Measurements from ENCODE around the gene ATL1.
"Not testable (repeated sequence)": the region's sequence is repeated elsewhere in the genome, so short reads cannot be mapped to it uniquely, and the experiment has no call there.

The ATL1 gene

DNA sequence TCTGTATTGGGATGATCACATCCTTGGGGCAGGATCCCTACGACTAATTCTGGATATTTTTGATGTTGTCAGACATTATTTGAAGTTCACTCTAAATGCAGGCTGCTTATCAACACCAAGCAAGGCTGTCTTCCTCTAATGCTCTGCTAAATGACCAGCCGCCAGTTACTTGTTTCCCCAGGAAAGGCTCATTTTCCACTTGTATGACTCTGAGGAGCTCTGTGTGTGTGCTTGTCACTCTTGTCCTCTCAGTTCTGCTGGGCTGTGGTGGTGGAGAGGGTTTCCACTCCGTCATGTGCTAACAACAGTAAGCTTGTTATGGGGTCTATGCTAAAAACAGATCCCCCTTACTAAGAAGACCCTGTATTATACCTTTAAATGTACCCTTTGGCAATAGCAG is 42.1 kb downstream of the ATL1 start:
- DNase-seq (ENCODE audit: low read depth, low spot score): no peak

DNA sequence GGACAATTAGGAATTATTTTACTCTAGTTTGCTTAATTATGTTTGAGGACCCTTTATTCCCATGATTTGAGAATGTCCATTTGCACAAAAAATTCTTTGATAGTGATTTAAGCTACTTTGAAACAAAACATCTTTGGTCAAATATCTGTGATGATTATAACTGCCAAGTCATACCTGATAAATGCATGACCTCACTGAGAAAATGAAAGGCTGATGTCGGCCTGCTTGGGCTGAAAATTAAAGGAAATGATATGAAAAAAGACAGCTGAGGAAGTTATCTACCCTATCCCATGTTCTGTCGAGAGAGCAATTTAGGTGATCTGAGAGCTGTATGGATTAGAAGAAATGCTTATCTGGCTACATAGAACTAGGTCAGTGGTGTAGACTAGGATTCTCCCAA is 43.6 kb downstream of the ATL1 start:
- no peak for DNase-seq (ENCODE audit: low read depth, low spot score)

DNA sequence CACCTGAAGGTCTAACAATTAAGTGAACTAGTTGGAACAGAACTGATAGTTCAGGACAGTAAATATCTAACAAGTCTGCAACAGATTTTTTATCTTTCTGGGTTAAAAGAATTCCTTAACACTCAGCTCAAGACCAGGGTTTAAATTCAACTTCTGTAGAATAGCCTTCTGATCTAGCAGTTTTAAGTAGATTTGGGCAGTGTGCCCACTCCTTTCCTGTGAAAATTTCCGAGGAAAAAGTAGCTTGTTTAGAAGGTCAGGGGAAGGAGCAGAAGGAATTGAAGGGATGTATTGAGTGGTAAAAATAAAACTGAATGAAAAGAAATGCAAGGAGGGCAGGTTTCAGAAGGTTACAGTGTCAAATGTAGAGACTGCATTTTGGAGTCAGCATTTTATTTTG is 45.8 kb downstream of the ATL1 start:
- DNase-seq (ENCODE audit: low read depth, low spot score): no peak

DNA sequence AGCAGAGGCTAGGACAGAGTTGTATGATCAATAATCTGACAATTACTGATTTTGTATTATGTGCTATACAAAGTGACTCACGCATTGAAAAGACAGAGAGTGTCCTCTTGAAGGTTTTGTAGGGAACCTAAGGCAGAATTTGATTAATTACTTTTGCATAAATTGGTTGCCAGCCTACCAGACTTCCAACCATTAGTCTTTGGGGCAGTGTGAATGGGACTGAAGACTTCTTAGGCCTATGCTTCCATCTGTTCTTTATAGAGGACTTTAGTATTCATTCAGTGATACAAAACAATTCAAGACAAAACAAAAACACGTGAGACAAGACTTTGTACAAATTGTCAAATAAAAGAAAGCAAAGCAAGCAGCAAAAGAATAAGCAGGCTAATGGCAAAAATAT is 46.5 kb downstream of the ATL1 start:
- no peak for DNase-seq (ENCODE audit: low read depth, low spot score)

DNA sequence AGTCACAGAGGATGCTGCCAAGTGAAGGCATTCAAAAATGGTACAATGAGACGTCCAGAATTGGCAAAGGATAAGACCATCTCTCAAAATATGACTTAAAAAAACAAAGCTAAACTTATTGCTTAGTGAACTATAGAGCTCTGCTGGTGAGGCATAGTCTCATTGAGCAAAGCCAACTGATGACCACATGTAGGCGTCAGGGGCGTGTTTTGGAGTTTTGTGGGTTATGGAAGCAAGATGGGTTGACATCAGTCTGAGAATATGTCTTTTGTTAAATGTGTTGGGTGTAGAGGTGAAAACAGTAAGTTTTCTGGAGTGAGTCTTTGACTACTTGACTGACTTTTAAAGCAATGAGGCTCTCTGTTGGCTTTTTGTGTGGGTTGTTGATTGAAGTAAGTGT is 47.2 kb downstream of the ATL1 start:
- no peak for DNase-seq (ENCODE audit: low read depth, low spot score)

DNA sequence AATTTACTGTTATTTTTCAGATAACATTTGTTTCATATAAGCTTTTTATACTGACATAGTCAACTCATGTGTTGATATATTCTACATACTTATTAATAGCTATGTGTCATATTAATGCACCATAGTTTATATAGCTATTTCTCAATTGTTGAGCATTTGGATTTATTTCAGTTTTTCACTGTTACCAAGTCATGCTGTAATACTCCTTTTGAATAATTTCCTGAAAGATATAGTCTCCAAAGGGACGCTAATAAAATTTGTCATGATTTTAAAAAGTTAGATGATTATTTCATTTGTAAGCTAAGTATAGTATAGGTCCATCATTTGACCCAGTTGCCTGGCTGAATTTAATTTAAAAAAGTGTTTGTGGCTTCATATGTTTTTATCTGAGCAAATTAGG is 47.8 kb downstream of the ATL1 start:
- DNase-seq (ENCODE audit: low read depth, low spot score): no peak

DNA sequence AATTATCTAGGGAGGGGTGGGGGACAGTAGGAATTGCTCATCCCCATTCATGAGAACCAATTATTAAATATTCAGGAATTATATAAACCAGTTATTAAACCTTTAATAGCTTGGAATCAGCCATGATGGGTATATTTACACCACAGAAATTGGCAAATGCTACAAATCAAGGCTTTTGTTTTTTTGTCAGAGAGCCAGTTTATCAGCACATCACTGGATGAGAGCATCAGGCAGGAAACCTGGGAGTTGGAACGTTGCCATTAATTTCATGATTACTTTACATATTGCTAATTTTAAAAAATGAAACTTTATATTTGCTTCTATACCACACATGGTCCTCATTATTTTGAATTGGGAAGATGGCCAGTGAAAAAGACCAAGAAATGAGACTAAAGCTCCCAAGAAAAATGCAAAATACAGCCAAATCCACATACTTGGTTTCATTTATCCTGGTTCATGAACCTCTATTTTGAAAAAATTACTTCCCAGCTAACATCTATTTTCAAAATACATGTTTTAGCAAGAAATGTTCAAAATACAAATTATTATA is 48.4 kb downstream of the ATL1 start:
- no peak for DNase-seq (ENCODE audit: low read depth, low spot score)

DNA sequence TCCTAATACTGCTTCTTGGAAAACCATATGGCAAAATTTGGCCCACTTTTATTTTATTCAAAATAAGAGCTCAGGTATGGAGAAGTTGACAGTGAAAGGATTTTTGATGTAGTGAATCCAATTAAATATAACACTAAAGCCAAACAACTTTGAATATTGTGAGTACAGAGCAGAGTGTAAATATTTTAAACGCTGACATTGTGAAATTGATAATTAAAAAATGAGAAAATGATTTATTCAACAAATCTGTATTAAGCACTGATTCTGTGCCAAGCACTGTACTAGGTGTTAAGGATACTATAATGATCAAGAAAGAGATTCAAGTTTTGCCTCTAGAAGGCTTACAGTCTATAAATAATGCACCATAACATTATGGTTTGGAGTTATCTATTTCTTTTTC is 50.5 kb downstream of the ATL1 start:
- DNase-seq (ENCODE audit: low read depth, low spot score): no peak

DNA sequence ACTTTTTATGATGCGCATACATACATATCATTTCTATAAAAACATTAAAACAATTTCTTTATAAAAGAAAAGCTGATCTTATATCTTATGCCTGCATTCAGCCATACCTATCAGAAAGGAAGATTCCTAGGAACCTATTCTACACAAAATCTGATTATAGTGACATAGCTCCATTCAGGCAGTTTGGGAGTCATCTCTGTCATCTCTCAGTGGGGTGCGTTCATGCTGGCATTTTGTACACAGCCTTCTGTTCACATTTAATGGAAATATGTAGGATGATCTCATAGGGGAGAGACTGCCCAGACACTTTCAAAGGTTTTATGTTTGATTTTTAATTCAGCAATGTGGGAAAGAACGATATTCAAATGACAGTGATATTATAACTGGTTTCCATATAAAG is 52.9 kb downstream of the ATL1 start:
- DNase-seq (ENCODE audit: low read depth, low spot score): no peak

DNA sequence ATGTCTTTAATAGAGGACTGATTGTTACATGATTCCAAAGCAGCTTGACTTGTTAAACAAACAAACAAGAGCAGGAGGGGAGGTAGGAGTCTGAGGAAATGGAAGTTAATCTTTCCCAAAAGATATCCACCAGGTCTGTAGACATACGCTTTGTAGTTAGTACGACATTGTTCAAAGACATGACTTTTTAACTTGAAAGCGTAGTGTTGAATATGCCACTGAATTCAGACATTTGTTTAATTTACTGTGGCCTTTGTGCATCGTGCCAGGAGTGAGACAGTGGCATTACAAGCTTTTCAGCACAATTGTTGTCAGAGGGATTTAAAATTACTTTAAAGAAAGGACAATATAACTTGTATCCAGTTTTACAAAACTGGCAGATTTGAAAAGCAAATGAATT is 55.1 kb downstream of the ATL1 start:
- no peak for DNase-seq (ENCODE audit: low read depth, low spot score)

DNA sequence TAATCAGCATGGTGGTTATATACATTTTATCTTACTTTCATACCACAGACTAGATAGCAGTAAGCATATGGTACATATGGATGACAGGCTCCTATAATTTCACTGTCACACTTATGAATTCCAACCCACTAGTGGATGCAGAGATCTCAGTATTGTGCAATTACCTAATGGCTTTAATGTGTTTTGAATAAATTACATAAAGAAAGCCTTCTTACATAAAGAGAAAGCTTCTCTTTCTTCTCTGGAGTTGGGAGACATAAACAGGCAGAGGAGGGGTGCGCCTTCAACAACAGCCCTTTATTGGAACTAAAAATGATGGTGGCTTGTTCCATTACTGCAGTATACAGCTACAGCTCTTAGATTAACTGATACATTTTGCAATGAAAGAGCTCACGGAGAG is 55.6 kb downstream of the ATL1 start:
- no peak for DNase-seq (ENCODE audit: low read depth, low spot score)

DNA sequence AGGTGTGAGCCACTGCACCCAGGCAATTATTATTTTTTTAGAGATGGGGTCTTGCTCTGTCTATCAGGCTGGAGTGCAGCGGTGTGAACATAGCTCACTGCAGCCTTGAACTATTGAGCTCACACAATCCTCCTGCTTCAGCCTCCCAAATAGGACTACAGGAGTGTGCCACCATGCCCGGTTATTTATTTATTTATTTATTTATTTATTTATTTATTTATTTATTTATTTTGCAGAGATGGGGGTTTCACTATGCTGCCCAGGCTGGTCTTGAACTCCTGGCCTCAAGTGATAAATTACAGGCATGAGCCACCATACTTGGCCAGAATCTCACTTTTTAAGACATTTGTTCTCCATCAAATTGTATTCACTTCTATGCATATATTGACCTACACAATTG is 56.3 kb downstream of the ATL1 start:
- DNase-seq (ENCODE audit: low read depth, low spot score): no peak

DNA sequence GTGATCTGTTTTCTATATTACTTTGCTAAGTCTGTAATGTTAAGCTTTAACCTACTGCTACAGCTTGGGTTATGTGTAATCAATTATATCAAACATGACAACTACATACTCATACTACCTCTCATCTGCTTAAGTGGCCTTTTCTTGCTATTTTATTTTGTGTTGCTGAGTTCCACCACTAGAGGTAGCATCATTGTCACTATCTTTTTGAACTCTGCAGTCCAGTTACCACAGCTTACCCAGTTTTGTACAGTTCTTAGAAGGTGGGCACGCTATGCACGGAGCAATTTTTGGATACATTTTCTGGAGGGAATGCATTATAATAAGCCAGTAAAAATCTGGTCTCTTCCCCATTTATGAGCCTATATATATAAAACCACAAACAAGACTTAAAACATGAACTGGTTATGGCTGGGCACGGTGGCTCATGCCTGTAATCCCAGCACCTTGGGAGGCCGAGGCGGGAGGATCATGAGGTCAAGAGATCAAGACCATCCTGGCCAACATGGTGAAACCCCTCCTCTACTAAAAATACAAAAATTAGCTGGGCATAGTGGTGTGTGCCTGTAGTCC is 59.7 kb downstream of the ATL1 start:
- DNase-seq (ENCODE audit: low read depth, low spot score): peak; percentile 4

DNA sequence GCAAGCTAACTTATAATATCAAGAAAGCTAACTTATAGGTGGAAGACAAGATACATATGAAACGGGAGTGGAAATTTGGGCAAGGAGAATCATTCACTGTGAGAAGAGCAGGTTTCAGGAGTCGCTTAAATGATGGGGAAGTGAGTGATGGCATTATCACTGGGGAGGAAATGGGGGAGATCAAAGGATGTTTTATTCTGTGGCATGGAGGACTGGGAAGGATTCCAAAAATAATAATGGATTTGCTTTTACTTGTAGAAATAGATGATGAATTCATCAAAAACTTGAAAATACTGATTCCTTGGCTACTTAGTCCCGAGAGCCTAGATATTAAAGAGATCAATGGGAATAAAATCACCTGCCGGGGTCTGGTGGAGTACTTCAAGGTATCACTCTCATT is 60.4 kb downstream of the ATL1 start:
- DNase-seq (ENCODE audit: low read depth, low spot score): no peak

DNA sequence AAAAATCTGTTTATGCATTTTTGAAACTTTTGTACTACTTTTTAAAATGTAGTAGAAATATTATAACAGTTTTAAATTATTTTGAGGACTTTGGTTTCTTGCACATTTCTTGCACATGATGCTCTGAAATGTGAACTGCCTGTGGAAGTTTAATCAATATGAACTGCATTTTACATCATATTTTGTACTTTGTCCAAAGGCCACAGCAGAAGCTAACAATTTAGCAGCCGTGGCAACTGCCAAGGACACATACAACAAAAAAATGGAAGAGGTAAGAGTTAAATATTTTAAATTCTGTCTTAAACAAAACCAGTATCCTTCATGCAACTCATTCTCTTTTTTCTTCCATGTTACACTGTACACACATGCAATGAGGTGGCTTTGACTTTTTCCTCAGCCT is 63.0 kb downstream of the ATL1 start:
- no peak for DNase-seq (ENCODE audit: low read depth, low spot score)

DNA sequence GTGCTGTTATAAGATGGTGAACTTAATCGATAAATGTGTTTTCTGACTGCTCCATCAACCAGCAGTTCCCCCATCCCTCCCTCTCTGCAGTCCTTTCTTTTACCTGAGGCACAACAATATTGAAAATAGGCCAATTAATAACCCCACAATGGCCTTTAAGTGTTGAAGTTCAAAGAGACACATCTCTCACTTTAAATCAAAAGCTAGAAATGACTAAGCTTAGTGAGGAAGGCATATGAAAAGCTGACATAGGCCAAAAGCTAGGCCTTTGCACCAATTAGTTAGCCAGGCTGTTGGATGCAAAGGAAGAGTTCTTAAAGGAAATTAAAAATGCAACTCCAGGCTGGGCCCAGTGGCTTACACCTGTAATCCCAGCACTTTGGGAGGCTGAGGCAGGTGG is 64.5 kb downstream of the ATL1 start:
- no peak for DNase-seq (ENCODE audit: low read depth, low spot score)

DNA sequence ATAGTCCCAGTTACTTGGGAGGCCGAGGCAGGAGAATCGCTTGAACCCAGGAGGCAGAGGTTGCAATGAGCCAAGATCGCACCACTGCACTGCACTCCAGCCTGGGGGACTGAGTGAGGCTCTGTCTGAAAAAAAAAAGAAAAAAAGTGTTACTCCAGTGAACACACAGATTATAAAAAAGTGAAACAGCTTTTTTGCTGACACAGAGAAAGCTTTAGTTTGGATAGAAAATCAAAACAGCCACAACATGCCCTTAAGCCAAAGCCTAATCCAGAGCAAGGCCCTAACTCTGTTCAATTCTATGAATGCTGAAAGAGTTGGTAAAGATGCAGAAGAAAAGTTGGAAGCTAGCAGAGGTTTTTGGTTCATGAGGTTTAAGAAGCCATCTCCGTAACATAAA is 65.0 kb downstream of the ATL1 start:
- not testable (repeated sequence) for DNase-seq (ENCODE audit: low read depth, low spot score)

DNA sequence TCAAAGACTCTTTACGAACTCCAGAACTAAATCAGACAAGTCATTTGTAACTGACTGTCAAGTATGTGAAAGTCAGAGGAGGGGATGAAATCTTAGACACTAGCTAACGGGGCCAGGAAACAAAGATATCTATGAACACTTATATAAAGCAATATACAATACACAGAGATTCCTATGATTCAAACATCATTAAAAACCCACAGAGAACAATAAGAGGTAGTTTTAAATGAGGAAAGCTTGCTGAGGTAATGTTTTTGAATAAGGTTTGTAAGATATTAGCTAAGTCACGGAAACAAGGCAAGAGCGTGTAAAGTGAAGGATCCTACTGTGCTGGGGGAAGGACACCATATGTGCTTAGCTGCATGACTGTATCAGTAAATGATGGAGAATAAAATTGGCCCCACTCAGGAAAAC is 71.5 kb downstream of the ATL1 start:
- no peak for DNase-seq (ENCODE audit: low read depth, low spot score)

DNA sequence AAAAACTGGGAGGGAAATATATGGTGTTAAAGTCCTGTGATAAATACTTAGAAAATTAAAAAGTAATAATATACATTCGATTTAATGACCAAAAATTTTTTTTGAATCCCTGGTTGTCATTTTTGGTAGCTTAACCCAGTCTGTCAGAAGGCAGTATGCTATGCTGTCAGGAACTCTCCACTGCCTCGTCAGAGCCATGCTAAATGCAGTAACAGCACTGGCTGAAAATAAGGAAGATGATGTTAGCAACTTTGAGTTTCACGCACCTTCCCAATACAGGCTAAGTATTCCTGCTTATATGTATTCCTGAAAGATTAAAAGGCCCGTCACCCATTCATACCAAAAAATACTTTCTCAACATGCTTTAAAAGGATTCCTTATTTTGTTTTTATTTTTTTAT is 74.0 kb downstream of the ATL1 start:
- DNase-seq (ENCODE audit: low read depth, low spot score): no peak

DNA sequence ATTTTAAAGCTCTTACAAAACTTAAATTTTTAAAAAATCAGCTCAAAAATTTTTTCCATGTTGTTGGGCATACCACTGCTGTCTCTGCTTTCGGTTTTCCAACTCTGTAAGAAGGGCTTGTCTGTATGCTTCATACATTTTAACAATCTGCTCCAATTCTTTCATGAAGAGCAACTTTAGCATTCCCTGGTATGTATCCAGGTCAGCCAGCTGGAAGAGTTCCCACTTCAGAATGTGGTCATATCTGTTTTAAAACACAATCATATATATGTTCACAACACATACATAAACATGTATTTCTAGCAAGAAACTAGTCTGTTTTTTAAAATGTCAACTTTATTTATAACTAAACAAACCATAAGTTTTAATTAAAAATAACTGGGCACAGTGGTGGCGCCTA is 75.2 kb downstream of the ATL1 start:
- no peak for DNase-seq (ENCODE audit: low read depth, low spot score)

DNA sequence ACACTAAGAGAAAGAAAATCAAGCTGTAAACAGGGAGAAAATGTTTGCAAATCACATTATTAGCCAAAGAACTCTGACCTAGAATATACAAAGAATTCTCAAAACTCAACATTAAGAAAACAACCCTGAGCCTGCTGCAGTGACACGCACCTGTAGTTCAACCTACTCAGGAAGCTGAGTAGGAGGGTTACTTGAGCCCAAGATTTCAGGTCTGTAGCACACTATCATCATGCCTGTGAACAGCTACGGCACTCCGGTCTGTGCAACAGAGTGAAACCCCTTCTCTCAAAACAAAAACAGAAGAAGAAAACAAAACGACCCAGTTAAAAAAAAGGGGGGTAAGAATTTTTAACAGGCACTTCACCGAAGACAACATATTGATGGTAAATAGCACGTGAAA is 87.3 kb downstream of the ATL1 start:
- DNase-seq (ENCODE audit: low read depth, low spot score): no peak

DNA sequence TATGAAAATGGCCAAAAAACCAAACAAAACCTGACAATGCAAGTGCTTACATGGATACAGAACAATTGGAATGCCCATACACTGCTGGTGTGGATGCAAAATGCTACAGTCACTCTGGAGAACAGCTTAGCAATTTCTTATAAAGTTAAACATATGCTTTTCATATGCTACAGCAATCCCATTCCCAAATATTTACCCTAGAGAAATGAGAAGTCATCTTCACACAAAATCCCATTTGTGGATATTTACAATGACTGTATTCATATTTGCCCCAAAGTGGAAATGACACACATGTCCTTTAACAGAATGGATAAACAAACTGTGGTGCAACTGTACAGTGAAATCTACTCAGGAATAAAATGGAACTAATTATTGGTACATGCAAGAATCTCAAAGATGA is 87.8 kb downstream of the ATL1 start:
- DNase-seq (ENCODE audit: low read depth, low spot score): no peak

DNA sequence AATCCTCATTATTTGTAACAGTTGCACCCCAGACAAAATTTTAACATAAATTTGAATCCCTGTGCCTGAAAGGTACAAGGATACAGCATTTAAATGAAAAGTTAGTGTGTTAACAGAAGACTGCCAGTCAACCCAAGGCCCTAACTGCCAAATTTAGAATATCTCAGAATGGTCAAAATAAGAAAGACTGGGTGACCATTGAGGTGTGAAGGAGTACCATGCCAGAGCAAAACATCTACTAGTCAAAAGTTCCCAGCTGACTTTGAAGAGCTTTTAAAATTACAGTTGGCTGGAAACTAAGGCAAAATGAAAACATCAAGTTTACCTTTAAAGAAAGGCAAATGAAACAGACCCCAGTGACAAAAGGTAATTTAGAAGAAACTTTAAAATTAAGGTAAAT is 89.7 kb downstream of the ATL1 start:
- no peak for DNase-seq (ENCODE audit: low read depth, low spot score)

DNA sequence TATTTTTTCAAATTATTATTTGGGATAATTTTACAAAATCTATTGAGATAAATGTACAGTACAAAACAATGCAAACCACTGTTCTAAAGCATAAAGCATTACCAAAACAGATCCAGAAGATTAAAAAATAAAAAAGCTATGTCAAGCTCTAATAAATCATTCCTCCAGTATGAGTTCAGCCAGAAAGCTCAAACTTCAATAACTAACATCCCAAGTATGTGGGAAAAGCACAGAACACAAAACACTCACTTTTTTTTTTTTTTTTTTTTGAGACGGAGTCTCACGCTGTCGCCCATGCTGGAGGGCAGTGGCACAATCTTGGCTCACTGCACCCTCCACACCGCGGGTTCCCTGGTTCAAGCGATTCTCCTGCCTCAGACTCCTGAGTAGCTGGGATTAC is 96.8 kb downstream of the ATL1 start:
- no peak for DNase-seq (ENCODE audit: low read depth, low spot score)

Measured in ELF-1 (cell line).